Measurements from ENCODE around the gene EDEM3. TPM values are rescaled to one million over a fixed set of nuclear protein-coding genes. Genes with fewer than 3 reads are reported as not detected.

The EDEM3 gene
- total RNA-seq, 1 donor from 2014 or later: 93.3 TPM

- no peak for FAIRE-seq
- DNase-seq (ENCODE audit: low spot score in 2 of 2): no peak
These were observed 9.5 kb downstream of the EDEM3 start for GRCh38 chr1:184745110-184745509.

- DNase-seq (ENCODE audit: low spot score in 2 of 2): no peak
These were observed 11.4 kb downstream of the EDEM3 start for GRCh38 chr1:184743062-184743756.

GRCh38 chr1:184740344-184740743 lies 14.3 kb downstream of the EDEM3 start:
- no peak for DNase-seq (ENCODE audit: low spot score in 2 of 2)
- no peak for FAIRE-seq

More at GRCh38 chr1:184743062-184743756, 11.4 kb downstream of the EDEM3 start:
- no peak for FAIRE-seq

- no peak for DNase-seq (ENCODE audit: low spot score in 2 of 2)
- no peak for FAIRE-seq
These were observed 14.9 kb downstream of the EDEM3 start for GRCh38 chr1:184739796-184740195.

GRCh38 chr1:184739070-184739469 lies 15.6 kb downstream of the EDEM3 start:
- no peak for DNase-seq (ENCODE audit: low spot score in 2 of 2)
- peak; percentile 99 for FAIRE-seq

GRCh38 chr1:184734980-184735379 lies 19.7 kb downstream of the EDEM3 start:
- no peak for FAIRE-seq

GRCh38 chr1:184724843-184725242 lies 29.8 kb downstream of the EDEM3 start:
- no peak for FAIRE-seq
- no peak for DNase-seq (ENCODE audit: low spot score in 2 of 2)

More at GRCh38 chr1:184734980-184735379, 19.7 kb downstream of the EDEM3 start:
- DNase-seq (ENCODE audit: low spot score in 2 of 2): no peak

GRCh38 chr1:184716158-184716557 lies 38.5 kb downstream of the EDEM3 start:
- FAIRE-seq (no peak), DNase-seq (ENCODE audit: low spot score in 2 of 2) (no peak)

- DNase-seq (ENCODE audit: low spot score in 2 of 2) (no peak), FAIRE-seq (no peak)
These were observed 45.2 kb downstream of the EDEM3 start for GRCh38 chr1:184709418-184709817.

- DNase-seq (ENCODE audit: low spot score in 2 of 2): no peak
- no peak for FAIRE-seq
These were observed 46.5 kb downstream of the EDEM3 start for GRCh38 chr1:184708084-184708676.

GRCh38 chr1:184705271-184705670 lies 49.4 kb downstream of the EDEM3 start:
- no peak for FAIRE-seq
- DNase-seq (ENCODE audit: low spot score in 2 of 2): no peak

- DNase-seq (ENCODE audit: low spot score in 2 of 2): no peak
- FAIRE-seq: no peak
These were observed 52.8 kb downstream of the EDEM3 start for GRCh38 chr1:184701816-184702215.

- FAIRE-seq: no peak
These were observed 55.7 kb downstream of the EDEM3 start for GRCh38 chr1:184698969-184699368.

GRCh38 chr1:184698016-184698415 lies 56.6 kb downstream of the EDEM3 start:
- FAIRE-seq: no peak
- no peak for DNase-seq (ENCODE audit: low spot score in 2 of 2)

More at GRCh38 chr1:184698969-184699368, 55.7 kb downstream of the EDEM3 start:
- DNase-seq (ENCODE audit: low spot score in 2 of 2): no peak

- FAIRE-seq (no peak), DNase-seq (ENCODE audit: low spot score in 2 of 2) (no peak)
These were observed 58.3 kb downstream of the EDEM3 start for GRCh38 chr1:184696403-184696802.

- no peak for DNase-seq (ENCODE audit: low spot score in 2 of 2)
These were observed 59.6 kb downstream of the EDEM3 start for GRCh38 chr1:184695023-184695422.

GRCh38 chr1:184693011-184693410 lies 61.6 kb downstream of the EDEM3 start:
- DNase-seq (ENCODE audit: low spot score in 2 of 2): no peak
- no peak for FAIRE-seq

More at GRCh38 chr1:184695023-184695422, 59.6 kb downstream of the EDEM3 start:
- no peak for FAIRE-seq

- DNase-seq (ENCODE audit: low spot score in 2 of 2) (no peak), FAIRE-seq (peak; percentile 65)
These were observed 62.8 kb downstream of the EDEM3 start for GRCh38 chr1:184691719-184692324.

GRCh38 chr1:184686540-184686939 lies 68.1 kb downstream of the EDEM3 start:
- DNase-seq (ENCODE audit: low spot score in 2 of 2) (no peak), FAIRE-seq (no peak)

GRCh38 chr1:184685116-184685515 lies 69.5 kb downstream of the EDEM3 start:
- no peak for FAIRE-seq

GRCh38 chr1:184684285-184685074 lies 70.2 kb downstream of the EDEM3 start:
- FAIRE-seq: no peak
- no peak for DNase-seq (ENCODE audit: low spot score in 2 of 2)

More at GRCh38 chr1:184685116-184685515, 69.5 kb downstream of the EDEM3 start:
- no peak for DNase-seq (ENCODE audit: low spot score in 2 of 2)

Data from frontal cortex (tissue), 4 donors.